ENCODE data around the gene FKBP8.

The FKBP8 gene

GRCh38 chr19:18499055-18499775 is 44.2 kb downstream of the FKBP8 start:
- Histone ChIP-seq H3K9me3 (ENCODE audit: control insufficient read depth, low read length) (no peaks in the 10 kb centered on the region), H3K4me1 (ENCODE audit: control insufficient read depth, insufficient read depth, low read length) (peaks cover 38% of the 10 kb centered on the region), H3K36me3 (ENCODE audit: control insufficient read depth, insufficient read depth, low read length, severe bottlenecking) (no peaks in the 10 kb centered on the region), H3K9ac (ENCODE audit: low read length) (no peak overlapping the region), H3K4me3 (ENCODE audit: low read length) (no peak overlapping the region), H3K27me3 (replicated peaks; ENCODE audit: control insufficient read depth, insufficient read depth, low read length) (no peaks in the 10 kb centered on the region)
- no peak for DNase-seq (ENCODE audit: low read depth)

DNA sequence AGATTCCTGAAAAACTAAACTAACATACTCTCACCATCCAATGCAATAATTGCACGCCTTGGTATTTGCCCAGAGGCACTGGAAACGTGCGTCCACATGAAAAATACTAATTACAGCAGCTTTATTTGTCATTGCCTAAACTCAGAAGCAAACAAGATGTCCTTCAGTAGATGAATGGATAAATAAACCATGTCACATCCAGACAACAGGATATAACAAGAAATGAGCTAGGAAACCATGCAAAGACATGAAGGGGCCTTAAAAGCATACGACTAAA is 46.5 kb downstream of the FKBP8 start:
- Histone ChIP-seq H3K4me3 (ENCODE audit: low read length) (no peak overlapping the region), H3K9ac (ENCODE audit: low read length) (no peak overlapping the region), H3K27me3 (replicated peaks; ENCODE audit: control insufficient read depth, insufficient read depth, low read length) (no peaks in the 10 kb centered on the region), H3K4me1 (ENCODE audit: control insufficient read depth, insufficient read depth, low read length) (peaks cover 45% of the 10 kb centered on the region), H3K9me3 (ENCODE audit: control insufficient read depth, low read length) (no peaks in the 10 kb centered on the region), H3K36me3 (ENCODE audit: control insufficient read depth, insufficient read depth, low read length, severe bottlenecking) (no peaks in the 10 kb centered on the region)
- no peak for DNase-seq (ENCODE audit: low read depth)

DNA sequence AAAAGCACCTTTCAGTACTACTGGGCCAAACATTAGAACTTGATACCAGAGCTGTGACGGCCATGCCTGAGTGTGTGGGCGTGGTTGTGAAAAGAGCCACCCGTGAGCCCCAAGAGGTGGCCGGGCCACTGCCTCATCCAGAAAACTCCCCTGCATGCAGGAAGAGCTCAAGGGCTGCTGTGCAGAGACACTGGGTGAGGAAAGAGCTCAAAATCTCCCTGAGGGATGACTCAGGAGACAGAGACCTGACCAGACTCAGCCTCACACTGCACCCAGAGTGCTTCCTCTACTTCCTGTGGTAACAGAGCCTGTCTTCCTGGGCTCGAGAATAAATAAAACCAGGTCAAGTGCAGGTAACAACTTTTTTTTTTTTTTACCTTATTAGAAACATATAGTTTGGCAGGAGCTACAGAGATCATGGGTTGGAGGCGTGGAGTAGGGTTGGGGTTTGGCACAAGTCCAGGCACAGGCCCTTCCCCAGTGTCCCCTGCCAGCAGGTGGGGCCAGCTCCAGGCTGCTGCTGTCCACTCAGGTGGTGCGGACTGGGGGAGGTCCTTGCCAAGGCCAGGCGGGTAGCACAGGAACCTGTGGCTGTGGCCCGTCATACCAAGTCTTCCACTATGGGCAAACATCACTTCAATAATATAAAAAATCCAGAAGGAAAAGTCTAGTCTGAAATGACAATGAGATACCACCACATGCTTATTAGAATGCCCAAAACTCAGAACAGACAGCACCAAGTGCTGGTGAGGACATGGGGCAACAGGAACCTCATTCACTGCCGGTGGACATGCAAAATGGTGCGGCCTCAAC is 47.0 kb downstream of the FKBP8 start:
- Histone ChIP-seq H3K4me3 (ENCODE audit: low read length) (no peak overlapping the region), H3K9ac (ENCODE audit: low read length) (no peak overlapping the region), H3K27me3 (replicated peaks; ENCODE audit: control insufficient read depth, insufficient read depth, low read length) (no peaks in the 10 kb centered on the region), H3K36me3 (ENCODE audit: control insufficient read depth, insufficient read depth, low read length, severe bottlenecking) (no peaks in the 10 kb centered on the region), H3K9me3 (ENCODE audit: control insufficient read depth, low read length) (no peaks in the 10 kb centered on the region), H3K4me1 (ENCODE audit: control insufficient read depth, insufficient read depth, low read length) (peaks cover 42% of the 10 kb centered on the region)
- DNase-seq (ENCODE audit: low read depth), result peak; percentile 38

DNA sequence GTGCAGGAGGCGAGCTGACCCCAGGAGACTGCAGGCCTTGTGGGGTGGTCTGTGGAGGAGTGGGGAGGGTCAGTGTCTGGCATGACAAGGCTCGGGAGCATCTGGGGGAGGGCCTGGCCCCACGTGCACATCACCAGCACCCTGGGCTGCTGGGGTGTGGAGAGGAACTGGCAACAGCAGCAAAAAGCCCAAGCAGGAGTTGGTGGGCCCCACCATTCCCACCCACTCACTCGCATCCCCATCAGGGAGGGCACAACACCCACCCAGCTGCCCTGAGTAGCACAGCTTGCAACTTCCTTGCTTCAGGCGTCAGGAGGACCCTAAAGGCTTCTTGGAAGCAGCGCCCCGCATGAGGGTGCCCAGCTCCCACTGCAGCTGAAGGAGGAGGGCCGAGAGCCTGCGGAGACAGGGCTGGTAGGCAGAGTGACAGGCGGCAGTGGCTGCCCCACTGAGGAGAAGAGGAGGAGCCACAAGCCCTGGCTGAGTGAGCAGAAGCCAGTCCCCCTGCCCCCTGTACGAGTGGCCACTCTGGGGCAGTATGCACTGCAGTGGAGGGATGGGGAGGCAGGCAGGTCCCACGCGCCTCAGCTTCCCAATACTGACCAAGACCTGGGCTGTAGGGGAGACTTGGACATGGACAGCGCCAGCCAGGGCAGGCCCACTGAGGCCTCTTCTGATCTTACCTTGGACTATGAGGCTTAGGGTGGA is 48.0 kb downstream of the FKBP8 start:
- Histone ChIP-seq H3K4me1 (ENCODE audit: control insufficient read depth, insufficient read depth, low read length) (peaks cover 34% of the 10 kb centered on the region), H3K27me3 (replicated peaks; ENCODE audit: control insufficient read depth, insufficient read depth, low read length) (no peaks in the 10 kb centered on the region), H3K9me3 (ENCODE audit: control insufficient read depth, low read length) (no peaks in the 10 kb centered on the region), H3K36me3 (ENCODE audit: control insufficient read depth, insufficient read depth, low read length, severe bottlenecking) (no peaks in the 10 kb centered on the region), H3K4me3 (ENCODE audit: low read length) (no peak overlapping the region), H3K9ac (ENCODE audit: low read length) (no peak overlapping the region)
- DNase-seq (ENCODE audit: low read depth), result no peak

- peaks cover 30% of the 10 kb centered on the region for H3K4me1 ChIP-seq (ENCODE audit: control insufficient read depth, insufficient read depth, low read length)
- H3K4me3 ChIP-seq (ENCODE audit: low read length), result no peak overlapping the region
- H3K9me3 ChIP-seq (ENCODE audit: control insufficient read depth, low read length), result no peaks in the 10 kb centered on the region
- DNase-seq (ENCODE audit: low read depth), result peak; percentile 59
- H3K36me3 ChIP-seq (ENCODE audit: control insufficient read depth, insufficient read depth, low read length, severe bottlenecking), result no peaks in the 10 kb centered on the region
- no peaks in the 10 kb centered on the region for H3K27me3 ChIP-seq (replicated peaks; ENCODE audit: control insufficient read depth, insufficient read depth, low read length)
- H3K9ac ChIP-seq (ENCODE audit: low read length), result peak overlapping the region; percentile 7
Measured at GRCh38 chr19:18494267-18494607, 49.1 kb downstream of the FKBP8 start.

GRCh38 chr19:18493440-18494266 is 49.7 kb downstream of the FKBP8 start:
- Histone ChIP-seq H3K9ac (ENCODE audit: low read length) (peak overlapping the region; percentile 47), H3K4me3 (ENCODE audit: low read length) (no peak overlapping the region), H3K9me3 (ENCODE audit: control insufficient read depth, low read length) (no peaks in the 10 kb centered on the region), H3K4me1 (ENCODE audit: control insufficient read depth, insufficient read depth, low read length) (peaks cover 26% of the 10 kb centered on the region), H3K27me3 (replicated peaks; ENCODE audit: control insufficient read depth, insufficient read depth, low read length) (no peaks in the 10 kb centered on the region), H3K36me3 (ENCODE audit: control insufficient read depth, insufficient read depth, low read length, severe bottlenecking) (no peaks in the 10 kb centered on the region)
- DNase-seq (ENCODE audit: low read depth), result no peak

DNA sequence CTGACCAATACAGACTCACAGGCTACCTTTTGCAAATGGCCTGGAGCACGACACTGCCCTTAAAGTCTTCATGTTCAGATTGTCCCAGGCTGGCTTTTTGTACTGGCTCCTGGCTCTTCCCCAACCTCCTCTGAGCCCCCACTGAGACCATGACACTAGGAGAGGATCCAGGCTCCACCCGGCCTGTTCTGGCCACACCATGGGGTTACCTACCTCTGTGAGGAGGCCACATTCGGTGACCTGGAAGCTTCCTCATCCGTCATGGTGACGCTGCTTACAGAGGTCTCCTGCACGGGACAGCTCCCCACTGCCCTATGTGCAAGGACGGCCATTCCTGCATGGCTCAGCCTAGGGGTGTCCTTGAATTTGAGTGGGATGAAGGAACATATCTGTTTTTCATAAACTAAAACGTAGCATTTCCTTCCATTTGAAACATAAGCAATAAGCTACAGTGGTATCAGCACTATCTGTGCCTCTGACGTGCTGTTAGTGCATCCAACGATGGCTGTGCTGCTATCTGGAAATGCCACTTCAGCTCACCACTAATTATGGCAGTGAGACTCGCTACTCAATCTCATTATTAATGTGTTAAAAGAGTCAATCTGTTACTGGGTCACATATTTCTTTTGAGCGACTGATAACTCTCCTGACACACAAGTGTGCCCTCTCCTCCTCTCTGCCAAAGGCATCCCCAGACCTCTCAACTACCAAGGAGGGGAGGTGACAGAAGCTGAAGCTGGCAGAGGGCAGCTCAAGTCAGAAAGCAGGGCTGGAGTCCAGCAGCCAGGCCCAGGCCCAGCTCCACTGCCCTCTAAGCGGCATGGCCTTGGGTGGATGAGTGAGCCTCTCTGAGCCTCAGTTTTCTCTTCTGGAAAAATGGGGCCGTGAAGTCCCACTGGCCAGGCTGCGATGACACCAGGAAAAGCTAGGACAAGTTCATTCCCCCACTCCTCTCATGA is 51.1 kb downstream of the FKBP8 start:
- no peaks in the 10 kb centered on the region for H3K27me3 ChIP-seq (replicated peaks; ENCODE audit: control insufficient read depth, insufficient read depth, low read length)
- no peaks in the 10 kb centered on the region for H3K36me3 ChIP-seq (ENCODE audit: control insufficient read depth, insufficient read depth, low read length, severe bottlenecking)
- H3K9me3 ChIP-seq (ENCODE audit: control insufficient read depth, low read length), result no peaks in the 10 kb centered on the region
- no peak overlapping the region for H3K4me3 ChIP-seq (ENCODE audit: low read length)
- H3K9ac ChIP-seq (ENCODE audit: low read length), result no peak overlapping the region
- no peak for DNase-seq (ENCODE audit: low read depth)
- H3K4me1 ChIP-seq (ENCODE audit: control insufficient read depth, insufficient read depth, low read length), result peaks cover 33% of the 10 kb centered on the region

- no peak for DNase-seq (ENCODE audit: low read depth)
- Histone ChIP-seq H3K4me3 (ENCODE audit: low read length) (no peak overlapping the region), H3K27me3 (replicated peaks; ENCODE audit: control insufficient read depth, insufficient read depth, low read length) (no peaks in the 10 kb centered on the region), H3K9ac (ENCODE audit: low read length) (no peak overlapping the region), H3K4me1 (ENCODE audit: control insufficient read depth, insufficient read depth, low read length) (peaks cover 35% of the 10 kb centered on the region), H3K9me3 (ENCODE audit: control insufficient read depth, low read length) (no peaks in the 10 kb centered on the region), H3K36me3 (ENCODE audit: control insufficient read depth, insufficient read depth, low read length, severe bottlenecking) (no peaks in the 10 kb centered on the region)
Measured at GRCh38 chr19:18490728-18491127, 52.6 kb downstream of the FKBP8 start.

DNA sequence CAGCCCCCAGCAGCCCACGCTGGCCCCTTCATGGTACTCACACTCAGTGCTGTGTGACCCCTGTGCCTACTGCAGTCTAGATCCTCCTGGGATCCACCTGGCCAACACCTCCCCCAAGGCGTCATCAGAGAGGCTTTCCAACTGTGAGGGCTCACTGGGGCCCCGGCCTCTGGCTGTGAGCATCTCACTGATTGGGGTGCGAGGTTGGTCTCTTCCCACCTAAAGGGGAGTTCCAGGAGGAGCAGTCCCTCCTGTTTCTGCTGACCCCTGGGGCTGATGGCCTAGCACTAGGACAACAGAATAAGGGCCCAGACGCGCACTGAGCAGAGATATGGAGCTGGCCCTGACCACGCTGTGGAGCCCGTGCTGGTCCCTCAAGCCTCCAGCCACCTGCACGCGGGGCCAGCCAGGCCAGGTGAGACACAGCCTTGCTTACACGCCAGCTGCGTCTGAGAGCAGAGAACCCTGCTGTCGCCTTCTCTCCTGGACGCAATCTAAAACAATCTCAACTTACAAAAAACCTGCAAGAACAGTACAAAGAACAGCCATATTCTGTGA is 53.7 kb downstream of the FKBP8 start:
- H3K4me1 ChIP-seq (ENCODE audit: control insufficient read depth, insufficient read depth, low read length), result peaks cover 31% of the 10 kb centered on the region

More for the DNA sequence above, 53.7 kb downstream of the FKBP8 start:
- H3K9me3 ChIP-seq (ENCODE audit: control insufficient read depth, low read length), result no peaks in the 10 kb centered on the region
- no peak for DNase-seq (ENCODE audit: low read depth)
- no peaks in the 10 kb centered on the region for H3K36me3 ChIP-seq (ENCODE audit: control insufficient read depth, insufficient read depth, low read length, severe bottlenecking)
- no peak overlapping the region for H3K9ac ChIP-seq (ENCODE audit: low read length)
- no peaks in the 10 kb centered on the region for H3K27me3 ChIP-seq (replicated peaks; ENCODE audit: control insufficient read depth, insufficient read depth, low read length)
- no peak overlapping the region for H3K4me3 ChIP-seq (ENCODE audit: low read length)

All from adipocyte (in vitro differentiated cells).